Skeletal muscle satellite cell (primary cell): ENCODE measurements around the gene RASGRF2.
"Not testable (repeated sequence)": the region's sequence is repeated elsewhere in the genome, so short reads cannot be mapped to it uniquely, and the experiment has no call there.

ENCODE experiments used
- H3K27me3 ChIP-seq: 2 replicates; pipeline ENCODE4 v1.7.0; 2013; ENCODE audit warnings: low read length; ENCODE audit not compliant: control insufficient read depth, insufficient read depth
- H3K36me3 ChIP-seq: 2 replicates; pipeline ENCODE4 v1.7.0; 2013; ENCODE audit warnings: mild to moderate bottlenecking, control low read depth, low read length; ENCODE audit not compliant: insufficient read depth
- H3K4me1 ChIP-seq: 2 replicates; pipeline ENCODE4 v1.7.0; 2013; ENCODE audit warnings: low read length; ENCODE audit not compliant: control insufficient read depth, insufficient read depth
- H3K4me2 ChIP-seq: 2 replicates; pipeline ENCODE4 v1.7.0; 2013; ENCODE audit warnings: mild to moderate bottlenecking, low read length
- H3K4me3 ChIP-seq: 2 replicates; pipeline ENCODE4 v1.7.0; 2013; ENCODE audit warnings: low read length
- H3K9ac ChIP-seq: 2 replicates; pipeline ENCODE4 v1.7.0; 2013; ENCODE audit warnings: mild to moderate bottlenecking, low read depth, low read length, moderate library complexity
- H3K9me3 ChIP-seq: replicated peaks from 2 replicates; pipeline ENCODE4 v1.7.0; 2013; ENCODE audit warnings: mild to moderate bottlenecking, control low read depth, low read length

RASGRF2 gene

GRCh38 chr5:81028888-81029287 is 68.7 kb downstream of the RASGRF2 start:
- not testable (repeated sequence) for H3K4me1 ChIP-seq, H3K27me3 ChIP-seq

GRCh38 chr5:81029736-81030135 is 69.6 kb downstream of the RASGRF2 start:
- not testable (repeated sequence) for H3K9me3 ChIP-seq, H3K9ac ChIP-seq, H3K4me1 ChIP-seq, H3K4me2 ChIP-seq, H3K27me3 ChIP-seq, H3K36me3 ChIP-seq, H3K4me3 ChIP-seq

More at GRCh38 chr5:81028888-81029287, 68.7 kb downstream of the RASGRF2 start:
- not testable (repeated sequence) for H3K9me3 ChIP-seq, H3K4me3 ChIP-seq, H3K9ac ChIP-seq, H3K36me3 ChIP-seq, H3K4me2 ChIP-seq

GRCh38 chr5:81030236-81031034 is 70.3 kb downstream of the RASGRF2 start:
- H3K27me3 ChIP-seq, H3K9ac ChIP-seq, H3K4me2 ChIP-seq, H3K36me3 ChIP-seq, H3K4me1 ChIP-seq, H3K4me3 ChIP-seq, H3K9me3 ChIP-seq: not testable (repeated sequence)

GRCh38 chr5:81035522-81035921 is 75.4 kb downstream of the RASGRF2 start:
- Histone ChIP-seq H3K36me3 (no peaks in the 10 kb centered on the region), H3K27me3 (no peaks in the 10 kb centered on the region), H3K4me2 (no peak overlapping the region), H3K4me1 (no peaks in the 10 kb centered on the region), H3K4me3 (no peak overlapping the region), H3K9me3 (no peaks in the 10 kb centered on the region), H3K9ac (no peak overlapping the region)

- Histone ChIP-seq H3K36me3 (no peaks in the 10 kb centered on the region), H3K4me1 (no peaks in the 10 kb centered on the region), H3K9ac (no peak overlapping the region), H3K4me3 (no peak overlapping the region), H3K9me3 (no peaks in the 10 kb centered on the region), H3K27me3 (no peaks in the 10 kb centered on the region), H3K4me2 (no peak overlapping the region)
Observed at GRCh38 chr5:81038495-81038894, 78.3 kb downstream of the RASGRF2 start.

GRCh38 chr5:81044868-81045267 is 84.7 kb downstream of the RASGRF2 start:
- no peak overlapping the region for H3K4me2 ChIP-seq
- no peaks in the 10 kb centered on the region for H3K36me3 ChIP-seq
- no peaks in the 10 kb centered on the region for H3K9me3 ChIP-seq
- no peaks in the 10 kb centered on the region for H3K4me1 ChIP-seq
- no peak overlapping the region for H3K9ac ChIP-seq
- H3K4me3 ChIP-seq = no peak overlapping the region
- H3K27me3 ChIP-seq = peaks cover 21% of the 10 kb centered on the region

GRCh38 chr5:81045389-81045807 is 85.2 kb downstream of the RASGRF2 start:
- H3K36me3 ChIP-seq = no peaks in the 10 kb centered on the region
- H3K9me3 ChIP-seq = no peaks in the 10 kb centered on the region
- no peak overlapping the region for H3K4me3 ChIP-seq
- no peak overlapping the region for H3K9ac ChIP-seq
- H3K4me1 ChIP-seq = no peaks in the 10 kb centered on the region
- no peak overlapping the region for H3K4me2 ChIP-seq
- H3K27me3 ChIP-seq = peaks cover 21% of the 10 kb centered on the region

- H3K4me3 ChIP-seq = no peak overlapping the region
- no peaks in the 10 kb centered on the region for H3K4me1 ChIP-seq
- peaks cover 21% of the 10 kb centered on the region for H3K27me3 ChIP-seq
- no peak overlapping the region for H3K4me2 ChIP-seq
- H3K9ac ChIP-seq = no peak overlapping the region
- no peaks in the 10 kb centered on the region for H3K36me3 ChIP-seq
- no peaks in the 10 kb centered on the region for H3K9me3 ChIP-seq
Observed at GRCh38 chr5:81046041-81046440, 85.9 kb downstream of the RASGRF2 start.

GRCh38 chr5:81052325-81052724 is 92.2 kb downstream of the RASGRF2 start:
- Histone ChIP-seq H3K9ac (no peak overlapping the region), H3K36me3 (no peaks in the 10 kb centered on the region), H3K27me3 (peaks cover 12% of the 10 kb centered on the region), H3K4me1 (no peaks in the 10 kb centered on the region), H3K9me3 (no peaks in the 10 kb centered on the region), H3K4me3 (no peak overlapping the region), H3K4me2 (no peak overlapping the region)

- H3K36me3 ChIP-seq, H3K4me2 ChIP-seq, H3K27me3 ChIP-seq, H3K9me3 ChIP-seq, H3K9ac ChIP-seq, H3K4me3 ChIP-seq, H3K4me1 ChIP-seq: not testable (repeated sequence)
Observed at GRCh38 chr5:81053282-81053681, 93.1 kb downstream of the RASGRF2 start.

GRCh38 chr5:81058121-81058520 is 98.0 kb downstream of the RASGRF2 start:
- Histone ChIP-seq H3K9ac (no peak overlapping the region), H3K36me3 (no peaks in the 10 kb centered on the region), H3K27me3 (no peaks in the 10 kb centered on the region), H3K4me1 (no peaks in the 10 kb centered on the region), H3K9me3 (no peaks in the 10 kb centered on the region), H3K4me2 (no peak overlapping the region), H3K4me3 (no peak overlapping the region)

GRCh38 chr5:81065492-81065891 is 105.3 kb downstream of the RASGRF2 start:
- H3K9me3 ChIP-seq = no peaks in the 10 kb centered on the region
- no peak overlapping the region for H3K4me2 ChIP-seq
- no peaks in the 10 kb centered on the region for H3K27me3 ChIP-seq
- no peak overlapping the region for H3K4me3 ChIP-seq
- H3K9ac ChIP-seq = no peak overlapping the region
- no peaks in the 10 kb centered on the region for H3K4me1 ChIP-seq
- H3K36me3 ChIP-seq = no peaks in the 10 kb centered on the region
